Measurements from ENCODE around the gene TAMM41. TPM values are rescaled to one million over a fixed set of nuclear protein-coding genes. Genes with fewer than 3 reads are reported as not detected.

TAMM41 gene
- total RNA-seq, 2 donors from 2014 or later: 10.9 to 20.8 TPM

GRCh38 chr3:11835028-11835639 is 11.6 kb downstream of the TAMM41 start:
- ATAC-seq (no peak), DNase-seq (no peak)
- intact Hi-C loops (cut with DNase I): no loop called here
- Histone ChIP-seq H3K27me3 (no peaks in the 10 kb centered on the region), H3K4me1 (peaks cover 20% of the 10 kb centered on the region), H3K9me3 (no peaks in the 10 kb centered on the region), H3K36me3 (replicated peaks in 1 of 2; ENCODE audit: insufficient read depth in 1 of 2, low read depth in 2 of 2) (peaks cover 0 to 10% of the 10 kb centered on the region in 2 donors), H3K4me3 (no peak overlapping the region), H3K27ac (no peak overlapping the region)
- TF ChIP-seq POLR2A (IDR thresholded peaks at IDR 0.05): no peak
- peak in 6 of 7 experiments; percentile 23 to 45 (median 40) for TF ChIP-seq CTCF (IDR thresholded peaks at IDR 0.05)

- no peaks in the 10 kb centered on the region for H3K9me3 ChIP-seq
- H3K27ac ChIP-seq: peak overlapping the region in 3 of 4 donors; percentile 29 to 40 (median 34)
- peak; percentile 54 to 75 (median 67) for DNase-seq
- no peaks in the 10 kb centered on the region for H3K27me3 ChIP-seq
- peaks cover 20% of the 10 kb centered on the region for H3K4me1 ChIP-seq
- intact Hi-C loops (cut with DNase I): no loop called here
- peaks cover 0 to 14% of the 10 kb centered on the region in 2 donors for H3K36me3 ChIP-seq (replicated peaks in 1 of 2; ENCODE audit: insufficient read depth in 1 of 2, low read depth in 2 of 2)
- WGBS, 2 donors: 20 to 23% methylated on average over 9 of the region's 9 CpGs
- ATAC-seq: peak; percentile 79
- H3K4me3 ChIP-seq: no peak overlapping the region
- TF ChIP-seq POLR2A (IDR thresholded peaks at IDR 0.05): no peak
- TF ChIP-seq CTCF (IDR thresholded peaks at IDR 0.05): no peak
These were observed 13.4 kb downstream of the TAMM41 start for GRCh38 chr3:11832981-11833905.

DNA sequence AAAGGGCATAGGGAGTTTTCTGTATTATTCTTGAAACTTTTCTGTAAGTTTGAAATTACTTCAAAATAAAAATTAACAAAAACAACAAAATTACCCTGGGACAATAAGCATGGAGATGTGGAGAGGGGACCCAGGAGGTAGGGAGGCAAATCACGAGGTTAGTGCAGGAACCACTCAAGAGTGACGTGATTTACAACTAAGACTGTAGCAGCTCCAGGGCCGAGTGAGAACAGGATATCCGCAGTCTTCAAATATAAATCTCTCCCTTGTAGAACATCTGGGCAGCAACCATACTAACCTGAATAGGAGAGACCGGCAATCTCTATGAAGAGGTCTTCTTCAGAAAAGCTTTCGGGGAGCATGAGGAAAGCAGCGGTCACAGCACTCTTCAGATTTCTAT is 17.3 kb downstream of the TAMM41 start:
- TF ChIP-seq POLR2A (IDR thresholded peaks at IDR 0.05): no peak
- TF ChIP-seq CTCF (IDR thresholded peaks at IDR 0.05): no peak
- peaks cover 20% of the 10 kb centered on the region for H3K4me1 ChIP-seq
- H3K27me3 ChIP-seq: no peaks in the 10 kb centered on the region
- no peaks in the 10 kb centered on the region for H3K9me3 ChIP-seq
- ATAC-seq: no peak
- no peak overlapping the region for H3K27ac ChIP-seq
- DNase-seq: no peak
- intact Hi-C loops (cut with DNase I): no loop called here
- H3K36me3 ChIP-seq (replicated peaks in 1 of 2; ENCODE audit: insufficient read depth in 1 of 2, low read depth in 2 of 2): peaks cover 0 to 12% of the 10 kb centered on the region in 2 donors
- H3K4me3 ChIP-seq: no peak overlapping the region
- WGBS, 2 donors: 89 to 91% methylated on average over 7 of the region's 7 CpGs

GRCh38 chr3:11826628-11827265 is 19.9 kb downstream of the TAMM41 start:
- H3K36me3 ChIP-seq (replicated peaks in 1 of 2; ENCODE audit: insufficient read depth in 1 of 2, low read depth in 2 of 2): peaks cover 0 to 14% of the 10 kb centered on the region in 2 donors
- H3K4me3 ChIP-seq: no peak overlapping the region
- H3K27me3 ChIP-seq: no peaks in the 10 kb centered on the region
- TF ChIP-seq CTCF (IDR thresholded peaks at IDR 0.05) (no peak), POLR2A (IDR thresholded peaks at IDR 0.05) (no peak)
- intact Hi-C loops (cut with DNase I): no loop called here
- DNase-seq (no peak), ATAC-seq (peak; percentile 59)
- H3K4me1 ChIP-seq: no peaks in the 10 kb centered on the region
- WGBS, 2 donors: 48 to 50% methylated on average over 1 of the region's 1 CpG
- peak overlapping the region in 2 of 4 donors; percentile 14 to 38 for H3K27ac ChIP-seq
- H3K9me3 ChIP-seq: no peaks in the 10 kb centered on the region
